GM12878 (cell line): ENCODE measurements around the gene ZCCHC2. TPM values are rescaled to one million over a fixed set of nuclear protein-coding genes. Genes with fewer than 3 reads are reported as not detected.

Experiments
- ATAC-seq: fragments of 200-7000 bp; cut with Tn5 transposase; 3 replicates; pipeline ENCODE4 v1.9.1; 2020; ENCODE audit warnings: mild to moderate bottlenecking, moderate library complexity
- BruUV-seq: library from RNA; stranded (reverse); fragments of 400-500 nt; replicated peaks from 2 replicates; lab custom pipeline; 2021; lab: Mats Ljungman, UMichigan
- CTCF ChIA-PET: fragments of 300-600 bp; sonication (Branson Sonifier 250); formaldehyde crosslinking; extraction: SDS; loops from one replicate; lab custom pipeline; 2021; ENCODE audit warnings: inconsistent platforms; lab: Yijun Ruan, JAX
- POLR2A ChIA-PET: fragments of 350-600 bp; formaldehyde crosslinking; extraction: SDS; loops from one replicate; lab custom pipeline; 2021; ENCODE audit warnings: inconsistent platforms; lab: Charles Lee
- RAD21 ChIA-PET: fragments of 300-600 bp; sonication (Branson Sonifier 250); formaldehyde crosslinking; loops from one replicate; lab custom pipeline; 2023; ENCODE audit warnings: antibody characterized with exemption; ENCODE audit not compliant: unreplicated experiment; lab: Charles Lee
- SMC1A ChIA-PET: fragments of 300-600 bp; sonication (Branson Sonifier 250); formaldehyde crosslinking; loops from one replicate; lab custom pipeline; 2023; ENCODE audit not compliant: unreplicated experiment, uncharacterized antibody; lab: Charles Lee
- DNase-seq: peaks from one replicate; pipeline ENCODE4 v3.0.0-alpha.2; 2011; ENCODE audit warnings: low read depth, low spot score
- FAIRE-seq: peaks from 3 replicates; lab custom pipeline; 2011; peaks lifted over from hg19 to GRCh38; lab: Jason Lieb, UNC
- H2AFZ ChIP-seq: 2 replicates; pipeline ENCODE4 v1.6.0; 2011; ENCODE audit warnings: low read depth, low read length, control low read depth; ENCODE audit not compliant: control insufficient read depth
- H3K27ac ChIP-seq: 2 replicates; pipeline ENCODE4 v1.5.1; 2011; ENCODE audit warnings: control low read depth; ENCODE audit not compliant: control insufficient read depth, insufficient read depth
- H3K27me3 ChIP-seq, 2 experiments: replicated peaks in 1 of 2; 2 replicates each; pipeline versions ENCODE4 v1.6.0 to v1.6.1; 2011; ENCODE audit warnings: low read length in 1 of 2; ENCODE audit not compliant: control insufficient read depth in 2 of 2, insufficient read depth in 2 of 2
- H3K36me3 ChIP-seq, 2 experiments: 2 replicates each; pipeline ENCODE4 v1.5.1; 2011; ENCODE audit warnings: low read length in 1 of 2; ENCODE audit not compliant: control insufficient read depth in 2 of 2, insufficient read depth in 2 of 2
- H3K4me1 ChIP-seq: 2 replicates; pipeline ENCODE4 v1.6.1; 2011; ENCODE audit warnings: mild to moderate bottlenecking, low read length, moderate library complexity, mixed read lengths; ENCODE audit not compliant: control insufficient read depth, insufficient read depth
- H3K4me2 ChIP-seq: 2 replicates; pipeline ENCODE4 v1.6.0; 2011; ENCODE audit warnings: control low read depth; ENCODE audit not compliant: control insufficient read depth, insufficient read depth
- H3K4me3 ChIP-seq: fragments of 200-600 bp; sonication (generic); 2 replicates; pipeline ENCODE4 v1.5.1; 2016
- H3K79me2 ChIP-seq: 2 replicates; pipeline ENCODE4 v1.6.0; 2011; ENCODE audit warnings: low read length; ENCODE audit not compliant: control insufficient read depth, insufficient read depth
- H3K9ac ChIP-seq: 2 replicates; pipeline ENCODE4 v1.8.0; 2011; ENCODE audit warnings: low read length, control low read depth, mixed read lengths; ENCODE audit not compliant: control insufficient read depth, insufficient read depth
- H3K9me3 ChIP-seq: replicated peaks from 3 replicates; pipeline ENCODE4 v1.5.1; 2011; ENCODE audit warnings: mild to moderate bottlenecking, low read length; ENCODE audit not compliant: control insufficient read depth, insufficient read depth
- H4K20me1 ChIP-seq: 2 replicates; pipeline ENCODE4 v1.6.0; 2011; ENCODE audit not compliant: control insufficient read depth, insufficient read depth
- BCL3 ChIP-seq: IDR thresholded peaks from 2 replicates; pipeline ENCODE4 v1.6.1; 2011; ENCODE audit warnings: borderline replicate concordance, low read depth, mild to moderate bottlenecking, moderate library complexity, low read length; ENCODE audit not compliant: insufficient read depth, poor library complexity, severe bottlenecking
- CHD4 ChIP-seq: fragments of 200-600 bp; sonication (generic); IDR thresholded peaks from 2 replicates; pipeline ENCODE4 v1.6.1; 2016; ENCODE audit warnings: mild to moderate bottlenecking
- LARP7 ChIP-seq: fragments of 450-650 bp; IDR thresholded peaks from 2 replicates; pipeline ENCODE4 v1.6.1; 2017; ENCODE audit warnings: mild to moderate bottlenecking
- RBBP5 ChIP-seq: fragments of 200-600 bp; sonication (generic); conservative IDR thresholded peaks from 2 replicates; pipeline ENCODE4 v1.6.1; 2016
- SIN3A ChIP-seq: IDR thresholded peaks from 2 replicates; pipeline ENCODE4 v1.6.1; 2012; ENCODE audit warnings: low read depth, low read length, improper control_type of control experiment
- SMAD5 ChIP-seq: IDR thresholded peaks from 2 replicates; pipeline ENCODE4 v1.6.1; 2016; ENCODE audit warnings: antibody characterized with exemption, low read depth
- SRF ChIP-seq, 2 experiments: IDR thresholded peaks; 2 replicates each; pipeline ENCODE4 v1.6.1; 2011; ENCODE audit warnings: low read depth in 2 of 2, low read length in 2 of 2, mild to moderate bottlenecking in 1 of 2, moderate library complexity in 1 of 2
- TCF12 ChIP-seq: IDR thresholded peaks from 2 replicates; pipeline ENCODE4 v1.6.1; 2011; ENCODE audit warnings: low read depth, mild to moderate bottlenecking, low read length
- YY1 ChIP-seq: IDR thresholded peaks from 2 replicates; pipeline ENCODE4 v1.6.1; 2011; ENCODE audit warnings: low read depth, mild to moderate bottlenecking, low read length
- WGBS: methylation state at CpG from one replicate; pipeline ENCODE4 v1.1.6; 2016; ENCODE audit warnings: low lambda C conversion rate; ENCODE audit not compliant: insufficient replicate concordance, insufficient coverage; ENCODE audit errors: missing lambda C conversion rate; 5-methylcytosine and 5-hydroxymethylcytosine counted together
- in situ Hi-C: fragments of 300-500 bp; cut with MboI; formaldehyde crosslinking; loops from 9 replicates; pipeline ENCODE4 v1.14.3; 2018; ENCODE audit warnings: mixed read lengths
- intact Hi-C: fragments of 100-400 bp; cut with micrococcal nuclease; formaldehyde crosslinking; loops from one replicate; pipeline ENCODE4 v1.14.2; 2022; ENCODE audit not compliant: unreplicated experiment
- polyA plus RNA-seq, 11 experiments: library from polyadenylated mRNA; depleted of rRNA in 4 of 11; unstranded in 6 of 11; stranded (reverse) in 5 of 11; fragments of >200 nt; fragmentation: Nextera tagmentation in 4 of 11; fragmentation: Illumina TruSeq in 1 of 11; extraction: Ambion mirVana in 4 of 11; extraction: Trizol in 1 of 11; gene quantifications; 1 replicate in 1 of 11; 2 replicates in 10 of 11; pipeline versions ENCODE4 v1.2.1 to v1.2.3, GENCODE V29; 2011 to 2016; ENCODE audit warnings: inconsistent platforms in 2 of 11, missing spikeins in 2 of 11, low read depth in 1 of 11
- total RNA-seq, 4 experiments: library from RNA; depleted of rRNA in 3 of 4; stranded (reverse); fragments of >200 nt in 3 of 4; fragmentation: Illumina TruSeq in 1 of 4; extraction: Trizol in 1 of 4; gene quantifications; 2 replicates each; pipeline versions ENCODE4 v1.2.1 to v1.2.3, GENCODE V29; 2013 to 2021
- TF ChIP-seq, protein P1 (sequence below): IDR thresholded peaks from 2 replicates; pipeline ENCODE4 v1.6.1; 2011; ENCODE audit warnings: low read depth, low read length, improper control_type of control experiment, borderline replicate concordance
- TF ChIP-seq, protein P2 (sequence below): fragments of 450-650 bp; IDR thresholded peaks from 2 replicates; pipeline ENCODE4 v1.6.1; 2017; ENCODE audit warnings: low read depth, mild to moderate bottlenecking, moderate library complexity

Gene ZCCHC2
- total and polyA plus RNA-seq, 10 of the 15 experiments (the other 5 are each of a cell fraction or from before 2014, with no cell fraction given) = 1.7 to 17.4 (median 8.6) TPM

- H4K20me1 ChIP-seq = no peaks in the 10 kb centered on the region
- no peak for DNase-seq
- H3K4me3 ChIP-seq = no peak overlapping the region
- no peak for ATAC-seq
- FAIRE-seq = no peak
- POLR2A ChIA-PET = no interaction called here
- intact Hi-C loops (no loop called here), in situ Hi-C loops (no loop called here)
- no peaks in the 10 kb centered on the region for H3K36me3 ChIP-seq
- H2AFZ ChIP-seq = no peak overlapping the region
- no peak overlapping the region for H3K9ac ChIP-seq
- no peaks in the 10 kb centered on the region for H3K79me2 ChIP-seq
- no peak overlapping the region for H3K27ac ChIP-seq
- no peak overlapping the region for H3K4me2 ChIP-seq
- 56% methylated on average over 10 of the region's 13 CpGs for WGBS
- no TSS peak for BruUV-seq
- H3K27me3 ChIP-seq = no peaks in the 10 kb centered on the region
- H3K4me1 ChIP-seq = no peaks in the 10 kb centered on the region
- RAD21 ChIA-PET = no interaction called here
- no peaks in the 10 kb centered on the region for H3K9me3 ChIP-seq
- TF ChIP-seq SIN3A (no peak), YY1 (no peak), BCL3 (no peak), LARP7 (no peak), CHD4 (no peak), SMAD5 (no peak), TCF12 (no peak), SRF (IDR thresholded peaks at IDR 0.05; ENCODE audit: low read depth in 2 of 2, low read length in 2 of 2) (no peak), RBBP5 (no peak)
- TF ChIP-seq, protein P1, sequence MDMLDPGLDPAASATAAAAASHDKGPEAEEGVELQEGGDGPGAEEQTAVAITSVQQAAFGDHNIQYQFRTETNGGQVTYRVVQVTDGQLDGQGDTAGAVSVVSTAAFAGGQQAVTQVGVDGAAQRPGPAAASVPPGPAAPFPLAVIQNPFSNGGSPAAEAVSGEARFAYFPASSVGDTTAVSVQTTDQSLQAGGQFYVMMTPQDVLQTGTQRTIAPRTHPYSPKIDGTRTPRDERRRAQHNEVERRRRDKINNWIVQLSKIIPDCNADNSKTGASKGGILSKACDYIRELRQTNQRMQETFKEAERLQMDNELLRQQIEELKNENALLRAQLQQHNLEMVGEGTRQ = no peak
- TF ChIP-seq, protein P2, sequence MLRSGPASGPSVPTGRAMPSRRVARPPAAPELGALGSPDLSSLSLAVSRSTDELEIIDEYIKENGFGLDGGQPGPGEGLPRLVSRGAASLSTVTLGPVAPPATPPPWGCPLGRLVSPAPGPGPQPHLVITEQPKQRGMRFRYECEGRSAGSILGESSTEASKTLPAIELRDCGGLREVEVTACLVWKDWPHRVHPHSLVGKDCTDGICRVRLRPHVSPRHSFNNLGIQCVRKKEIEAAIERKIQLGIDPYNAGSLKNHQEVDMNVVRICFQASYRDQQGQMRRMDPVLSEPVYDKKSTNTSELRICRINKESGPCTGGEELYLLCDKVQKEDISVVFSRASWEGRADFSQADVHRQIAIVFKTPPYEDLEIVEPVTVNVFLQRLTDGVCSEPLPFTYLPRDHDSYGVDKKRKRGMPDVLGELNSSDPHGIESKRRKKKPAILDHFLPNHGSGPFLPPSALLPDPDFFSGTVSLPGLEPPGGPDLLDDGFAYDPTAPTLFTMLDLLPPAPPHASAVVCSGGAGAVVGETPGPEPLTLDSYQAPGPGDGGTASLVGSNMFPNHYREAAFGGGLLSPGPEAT = no peak
- CTCF ChIA-PET = no interaction called here
- SMC1A ChIA-PET = no interaction called here
Measured at GRCh38 chr18:62603979-62604378, 81.2 kb downstream of the ZCCHC2 start.
